Measurements from ENCODE around the gene ALKBH2. TPM values are rescaled to one million over a fixed set of nuclear protein-coding genes. Genes with fewer than 3 reads are reported as not detected.

The ALKBH2 gene
- total RNA-seq, 1 donor from 2014 or later = 6.5 TPM

GRCh38 chr12:109074866-109075265, 18.4 kb downstream of the ALKBH2 start:
- no peak overlapping the region for H3K27ac ChIP-seq (replicated peaks)
- H3K4me3 ChIP-seq = no peak overlapping the region
- H3K27me3 ChIP-seq (ENCODE audit: low read depth) = no peaks in the 10 kb centered on the region
- intact Hi-C loops (cut with micrococcal nuclease) = no loop called here
- peaks cover 79% of the 10 kb centered on the region for H3K36me3 ChIP-seq
- H3K4me1 ChIP-seq = no peaks in the 10 kb centered on the region
- peaks cover 6% of the 10 kb centered on the region for H3K9me3 ChIP-seq (replicated peaks)
- TF ChIP-seq, protein P1, sequence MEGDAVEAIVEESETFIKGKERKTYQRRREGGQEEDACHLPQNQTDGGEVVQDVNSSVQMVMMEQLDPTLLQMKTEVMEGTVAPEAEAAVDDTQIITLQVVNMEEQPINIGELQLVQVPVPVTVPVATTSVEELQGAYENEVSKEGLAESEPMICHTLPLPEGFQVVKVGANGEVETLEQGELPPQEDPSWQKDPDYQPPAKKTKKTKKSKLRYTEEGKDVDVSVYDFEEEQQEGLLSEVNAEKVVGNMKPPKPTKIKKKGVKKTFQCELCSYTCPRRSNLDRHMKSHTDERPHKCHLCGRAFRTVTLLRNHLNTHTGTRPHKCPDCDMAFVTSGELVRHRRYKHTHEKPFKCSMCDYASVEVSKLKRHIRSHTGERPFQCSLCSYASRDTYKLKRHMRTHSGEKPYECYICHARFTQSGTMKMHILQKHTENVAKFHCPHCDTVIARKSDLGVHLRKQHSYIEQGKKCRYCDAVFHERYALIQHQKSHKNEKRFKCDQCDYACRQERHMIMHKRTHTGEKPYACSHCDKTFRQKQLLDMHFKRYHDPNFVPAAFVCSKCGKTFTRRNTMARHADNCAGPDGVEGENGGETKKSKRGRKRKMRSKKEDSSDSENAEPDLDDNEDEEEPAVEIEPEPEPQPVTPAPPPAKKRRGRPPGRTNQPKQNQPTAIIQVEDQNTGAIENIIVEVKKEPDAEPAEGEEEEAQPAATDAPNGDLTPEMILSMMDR (IDR thresholded peaks at IDR 0.05; ENCODE audit: borderline replicate concordance) = no peak
- DNase-seq = no peak

- no peak for DNase-seq
- intact Hi-C loops (cut with micrococcal nuclease) = no loop called here
- no peaks in the 10 kb centered on the region for H3K9me3 ChIP-seq (replicated peaks)
- H3K4me3 ChIP-seq = no peak overlapping the region
- no peaks in the 10 kb centered on the region for H3K27me3 ChIP-seq (ENCODE audit: low read depth)
- TF ChIP-seq, protein P1 (IDR thresholded peaks at IDR 0.05; ENCODE audit: borderline replicate concordance) = no peak
- H3K4me1 ChIP-seq = no peaks in the 10 kb centered on the region
- no peak overlapping the region for H3K27ac ChIP-seq (replicated peaks)
- H3K36me3 ChIP-seq = peaks cover 81% of the 10 kb centered on the region
Measured at GRCh38 chr12:109069307-109070271, 23.7 kb downstream of the ALKBH2 start.

DNA sequence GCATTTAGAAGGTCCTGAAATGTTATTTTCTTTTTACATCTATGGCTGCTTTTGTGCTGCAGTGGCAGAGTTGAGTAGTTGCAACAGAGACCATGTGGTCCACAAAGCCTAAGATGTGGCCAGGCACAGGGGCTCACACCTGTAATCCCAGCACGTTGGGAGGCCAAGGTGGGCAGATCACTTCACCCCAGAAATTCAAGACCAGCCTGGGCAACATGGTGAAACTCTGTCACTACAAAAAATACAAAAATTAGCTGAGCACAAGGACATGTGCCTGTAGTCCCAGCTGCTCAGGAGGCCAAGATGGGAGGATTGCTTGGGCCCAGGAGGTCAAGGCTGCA, 27.4 kb downstream of the ALKBH2 start:
- H3K27ac ChIP-seq (replicated peaks) = no peak overlapping the region
- H3K4me3 ChIP-seq = no peak overlapping the region
- intact Hi-C loops (cut with micrococcal nuclease) = no loop called here
- no peaks in the 10 kb centered on the region for H3K4me1 ChIP-seq
- no peaks in the 10 kb centered on the region for H3K27me3 ChIP-seq (ENCODE audit: low read depth)
- H3K9me3 ChIP-seq (replicated peaks) = peaks cover 3% of the 10 kb centered on the region
- TF ChIP-seq, protein P1 (IDR thresholded peaks at IDR 0.05; ENCODE audit: borderline replicate concordance) = no peak
- no peak for DNase-seq
- H3K36me3 ChIP-seq = peaks cover 73% of the 10 kb centered on the region

- DNase-seq = no peak
- TF ChIP-seq, protein P1 (IDR thresholded peaks at IDR 0.05; ENCODE audit: borderline replicate concordance) = no peak
- Histone ChIP-seq H3K4me3 (no peak overlapping the region), H3K27me3 (ENCODE audit: low read depth) (no peaks in the 10 kb centered on the region), H3K9me3 (replicated peaks) (peaks cover 3% of the 10 kb centered on the region), H3K27ac (replicated peaks) (no peak overlapping the region), H3K36me3 (peaks cover 73% of the 10 kb centered on the region), H3K4me1 (no peaks in the 10 kb centered on the region)
- intact Hi-C loops (cut with micrococcal nuclease) = no loop called here
Measured at GRCh38 chr12:109065154-109065852, 28.0 kb downstream of the ALKBH2 start.

- H3K36me3 ChIP-seq = peaks cover 71% of the 10 kb centered on the region
Measured at GRCh38 chr12:109064143-109064542, 29.1 kb downstream of the ALKBH2 start.

More at GRCh38 chr12:109064143-109064542, 29.1 kb downstream of the ALKBH2 start:
- H3K9me3 ChIP-seq (replicated peaks) = peaks cover 3% of the 10 kb centered on the region
- no peak overlapping the region for H3K27ac ChIP-seq (replicated peaks)
- DNase-seq = no peak
- no peak overlapping the region for H3K4me3 ChIP-seq
- no peaks in the 10 kb centered on the region for H3K4me1 ChIP-seq
- TF ChIP-seq, protein P1 (IDR thresholded peaks at IDR 0.05; ENCODE audit: borderline replicate concordance) = no peak
- H3K27me3 ChIP-seq (ENCODE audit: low read depth) = no peaks in the 10 kb centered on the region
- intact Hi-C loops (cut with micrococcal nuclease) = no loop called here

Measured in left ventricle myocardium inferior (tissue), 1 donor.